SKM-1 (cell line): ENCODE results near the gene WNT9B.
"Not testable (repeated sequence)": the region's sequence is repeated elsewhere in the genome, so short reads cannot be mapped to it uniquely, and the experiment has no call there.

Experiments used
- DNase-seq: peaks from one replicate; lab custom pipeline; 2025; ENCODE audit not compliant: unreplicated experiment; lab: John Stamatoyannopoulos, UW

Gene WNT9B

GRCh38 chr17:46821482-46822387 lies 29.6 kb upstream of the WNT9B start:
- no peak for DNase-seq

- no peak for DNase-seq
Observed at GRCh38 chr17:46822388-46822921, 28.9 kb upstream of the WNT9B start.

GRCh38 chr17:46823657-46824056 lies 27.7 kb upstream of the WNT9B start:
- DNase-seq = no peak

- no peak for DNase-seq
Observed at GRCh38 chr17:46826116-46826515, 25.3 kb upstream of the WNT9B start.

DNA sequence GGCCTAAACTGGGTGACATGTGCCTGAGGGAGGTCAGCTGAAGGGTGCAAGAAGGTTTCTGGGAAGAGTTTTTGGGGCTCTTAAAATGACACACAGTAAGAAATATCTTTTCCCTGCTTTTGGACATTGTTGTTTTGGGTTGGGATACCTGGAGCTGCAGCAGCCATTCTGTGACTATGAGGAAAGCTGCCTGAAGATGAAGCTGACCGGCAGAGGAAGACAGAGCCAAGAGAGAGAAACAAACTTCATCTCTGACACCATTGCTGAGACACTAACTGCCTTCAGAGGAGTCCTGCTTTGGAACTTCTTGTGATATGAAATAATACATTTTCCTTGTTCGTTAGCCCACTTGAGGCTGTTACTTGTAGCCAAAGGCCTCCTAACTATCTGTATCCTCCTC lies 24.1 kb upstream of the WNT9B start:
- DNase-seq = no peak

DNA sequence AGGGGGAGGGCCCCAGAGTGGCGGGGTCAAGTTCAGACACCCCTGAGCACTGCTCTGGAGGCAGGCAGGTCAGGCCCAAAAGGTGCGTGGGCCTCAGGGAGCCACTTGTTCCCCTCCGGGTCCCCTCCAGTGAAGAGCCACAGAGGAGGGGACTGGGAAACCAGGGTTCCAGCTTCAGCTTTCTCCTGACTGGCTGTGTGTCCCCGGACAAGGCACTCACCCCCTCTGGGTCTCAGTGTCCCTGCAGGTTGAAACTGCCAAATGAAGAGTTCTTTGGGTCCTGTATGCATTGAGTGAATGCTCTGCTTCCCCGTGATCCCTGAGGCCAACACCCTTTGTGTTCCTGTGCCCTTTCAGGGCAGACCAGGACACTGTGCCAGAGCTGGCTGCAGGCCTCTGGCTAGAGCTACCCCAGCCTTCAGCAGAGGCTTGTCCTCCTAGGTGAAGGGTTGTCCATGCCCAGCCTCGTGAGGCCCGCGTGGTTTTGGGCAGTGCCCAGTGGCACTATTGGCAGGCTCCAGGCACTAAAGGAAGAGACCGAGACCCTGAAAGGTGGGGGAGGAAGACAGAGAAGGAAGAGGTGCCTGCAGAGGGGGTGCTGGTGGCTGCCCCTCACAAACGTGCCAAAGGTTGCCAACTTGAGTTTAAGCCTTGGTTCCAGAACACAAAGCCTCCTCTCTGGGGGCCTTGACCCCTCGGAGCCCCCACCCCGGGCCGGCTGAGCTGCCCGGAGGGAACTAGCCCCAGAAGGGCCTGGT lies 19.6 kb upstream of the WNT9B start:
- DNase-seq = no peak

DNA sequence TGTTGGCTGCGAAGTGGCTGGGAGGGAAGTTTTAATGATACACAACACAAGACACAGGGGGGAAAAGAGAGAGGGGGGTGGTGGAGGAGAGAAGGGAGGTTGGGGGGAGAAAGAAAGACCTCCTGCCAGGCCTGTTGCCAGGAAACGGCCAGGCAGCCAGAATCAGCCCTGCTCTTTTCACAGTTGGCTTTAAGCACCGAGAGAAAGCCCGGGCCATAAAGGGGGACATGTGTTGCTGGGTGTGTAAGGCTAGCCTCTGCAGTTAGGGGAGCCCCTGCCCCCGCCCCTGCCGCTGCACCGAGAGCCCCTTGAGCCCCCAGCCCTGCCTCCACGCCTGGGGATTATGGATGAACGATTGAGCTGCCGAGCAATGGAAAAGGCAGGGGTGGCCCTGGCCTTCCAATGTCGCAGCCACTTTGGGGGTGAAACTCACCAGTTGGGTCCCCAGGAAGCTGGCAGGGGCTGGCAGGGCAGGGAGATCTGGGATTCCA lies 19.0 kb upstream of the WNT9B start:
- DNase-seq = no peak

GRCh38 chr17:46832945-46833839 lies 18.2 kb upstream of the WNT9B start:
- DNase-seq = no peak

DNA sequence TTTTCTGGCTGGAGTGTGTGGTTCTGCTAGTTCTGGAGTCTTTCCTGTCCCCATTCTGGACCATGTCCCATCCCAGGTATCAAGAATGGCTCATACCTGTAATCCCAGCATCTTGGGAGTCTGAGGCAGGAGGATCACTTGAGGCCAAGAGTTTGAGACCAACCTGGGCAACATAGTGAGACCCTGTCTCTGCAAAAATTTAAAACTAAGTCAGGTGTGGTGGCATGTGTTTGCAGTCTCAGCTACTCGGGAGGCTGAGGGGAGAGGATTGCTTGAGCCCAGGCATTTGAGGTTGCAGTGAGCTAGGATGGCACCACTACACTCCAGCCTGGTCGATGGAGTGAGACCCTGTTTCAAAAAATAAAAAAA lies 17.6 kb upstream of the WNT9B start:
- no peak for DNase-seq

DNA sequence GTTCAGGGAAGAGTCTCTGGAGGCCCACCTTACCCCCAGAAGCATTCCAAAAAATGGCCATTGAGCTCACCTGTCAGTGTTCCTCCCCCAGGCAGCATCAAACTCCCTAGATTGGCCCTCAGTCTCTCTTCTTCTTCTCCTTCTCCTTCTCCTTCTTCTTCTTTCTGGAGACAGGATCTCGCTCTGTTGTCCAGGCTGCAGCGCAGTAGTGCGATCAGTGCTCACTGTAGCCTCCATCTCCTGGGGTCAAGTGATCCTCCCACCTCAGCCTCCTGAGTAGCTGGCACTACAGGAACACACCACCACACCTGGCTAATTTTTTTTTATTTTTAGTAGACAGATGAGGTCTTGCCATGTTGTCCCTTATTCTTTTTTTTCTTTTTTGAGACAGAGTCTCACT lies 16.5 kb upstream of the WNT9B start:
- DNase-seq = no peak

DNA sequence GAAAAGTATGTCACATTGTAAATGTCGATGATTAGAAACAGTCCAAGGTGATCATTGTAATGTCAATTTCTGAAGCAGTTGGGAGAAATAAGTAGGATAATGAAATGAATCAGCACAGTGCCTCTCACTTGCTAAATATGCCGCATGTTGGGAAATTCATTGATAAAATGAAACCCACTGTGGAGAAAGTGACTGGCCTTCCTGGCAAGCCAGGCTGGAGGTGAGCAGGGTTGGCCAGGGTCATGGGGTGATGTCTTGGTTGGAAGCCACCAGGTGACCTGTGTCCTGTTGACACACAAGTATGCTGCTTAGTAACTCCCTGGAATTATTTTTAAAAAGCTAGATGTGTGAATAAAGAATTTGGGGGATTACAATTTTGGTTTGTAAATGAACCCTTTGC lies 14.9 kb upstream of the WNT9B start:
- DNase-seq = no peak

GRCh38 chr17:46837521-46837920 lies 13.9 kb upstream of the WNT9B start:
- no peak for DNase-seq

- no peak for DNase-seq
Observed at GRCh38 chr17:46839211-46839610, 12.2 kb upstream of the WNT9B start.

DNA sequence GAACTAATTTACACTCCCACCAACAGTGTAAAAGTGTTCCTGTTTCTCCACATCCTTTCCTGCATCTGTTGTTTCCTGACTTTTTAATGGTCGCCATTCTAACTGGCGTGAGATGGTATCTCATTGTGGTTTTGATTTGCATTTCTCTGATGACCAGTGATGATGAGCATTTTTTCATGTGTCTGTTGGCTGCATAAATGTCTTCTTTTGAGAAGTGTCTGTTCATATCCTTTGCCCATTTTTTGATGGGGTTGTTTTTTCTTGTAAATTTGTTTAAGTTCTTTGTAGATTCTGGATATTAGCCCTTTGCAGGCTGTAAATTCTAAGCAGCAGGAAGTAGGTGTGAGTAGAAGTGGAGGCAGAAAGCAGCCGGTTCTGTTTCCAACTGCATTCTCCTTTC lies 10.8 kb upstream of the WNT9B start:
- not testable (repeated sequence) for DNase-seq

DNA sequence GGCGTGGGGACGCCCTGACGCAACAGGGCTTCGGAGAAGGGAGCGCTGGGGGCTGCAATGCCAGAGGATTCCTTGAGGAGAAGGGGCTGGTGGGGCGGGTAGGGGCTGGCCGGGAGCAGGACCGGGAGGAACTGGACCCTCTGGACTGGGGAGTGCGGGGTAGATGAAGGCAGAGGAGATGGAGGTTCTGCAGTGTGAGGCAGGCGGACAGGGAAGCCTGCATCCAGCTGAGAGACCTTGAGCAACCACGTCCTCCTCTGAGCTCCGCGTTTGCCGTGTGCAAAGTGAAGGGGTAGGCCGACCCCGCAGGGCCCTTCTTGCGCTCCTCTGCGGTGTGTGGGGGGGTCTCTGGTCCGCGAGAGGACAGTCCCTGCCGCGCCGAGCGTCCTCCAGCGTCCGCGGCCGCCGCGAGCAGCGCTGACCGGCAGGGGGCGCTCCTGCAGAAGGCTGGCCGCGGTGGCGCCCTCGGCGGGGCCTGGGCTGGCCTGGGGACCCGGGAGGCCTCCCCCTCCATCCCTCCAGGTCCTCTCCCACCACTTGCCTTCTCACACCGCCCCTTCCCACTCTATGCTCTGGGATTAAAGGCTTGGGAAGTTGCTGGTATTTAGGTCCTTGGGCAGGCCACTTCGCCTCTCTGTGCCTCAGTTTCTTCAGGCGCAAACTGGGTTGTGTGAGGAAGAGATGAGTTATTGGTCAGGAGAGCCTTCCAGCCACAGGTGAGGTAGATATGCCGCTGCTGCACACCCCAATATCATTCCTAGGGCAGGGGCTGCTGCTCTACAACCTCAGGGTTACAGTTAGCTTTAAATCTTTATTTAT lies 9.6 kb upstream of the WNT9B start:
- DNase-seq = no peak

- DNase-seq = no peak
Observed at GRCh38 chr17:46842835-46843234, 8.5 kb upstream of the WNT9B start.

DNA sequence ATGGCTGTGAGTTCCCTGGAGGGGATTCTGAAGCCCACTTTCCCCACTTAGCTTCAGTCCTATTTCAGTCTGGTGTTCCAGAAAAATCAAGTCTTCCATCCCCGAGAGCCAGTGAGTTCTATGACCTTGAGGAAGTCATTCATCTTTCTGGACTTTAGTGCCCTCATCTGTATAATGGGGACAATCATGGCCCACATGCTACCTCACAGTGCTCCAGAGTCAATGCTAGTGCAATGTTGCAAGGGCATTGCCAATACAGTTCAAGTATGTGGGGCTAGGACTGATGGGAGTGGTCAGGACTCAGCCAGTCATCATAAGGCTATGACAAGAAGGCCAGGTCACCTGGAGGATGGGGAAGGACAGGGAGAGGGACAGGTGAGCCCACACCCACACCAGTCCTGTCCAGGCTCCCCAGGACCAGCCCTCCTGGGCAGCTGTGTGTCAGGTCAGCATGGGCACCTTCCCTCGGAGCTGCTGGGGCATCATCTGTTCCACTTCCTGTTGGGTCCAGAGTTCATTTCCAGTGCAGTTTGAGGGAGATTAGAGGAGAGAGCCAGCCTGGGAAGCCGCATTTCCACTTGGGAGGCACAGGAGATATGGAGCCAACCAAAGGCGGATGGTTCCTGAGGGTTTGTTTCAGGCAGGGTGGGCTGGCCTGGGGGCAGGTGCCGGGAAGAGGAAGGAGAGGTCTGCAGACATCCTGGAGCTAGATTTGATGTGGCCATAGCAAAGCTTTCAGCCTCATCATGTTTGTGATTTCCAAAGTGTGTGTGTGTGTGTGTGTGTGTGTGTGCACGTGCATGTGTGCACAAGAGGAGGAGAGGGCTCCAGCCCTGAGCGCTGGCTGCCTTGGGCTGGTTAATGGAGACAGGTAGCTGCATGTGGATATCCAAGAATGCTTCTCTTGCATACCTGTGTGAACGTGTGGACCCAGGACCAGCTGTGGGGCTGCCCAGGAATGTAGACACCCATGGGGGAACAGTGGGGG lies 3.9 kb upstream of the WNT9B start:
- no peak for DNase-seq

GRCh38 chr17:46848534-46848933 lies 2.8 kb upstream of the WNT9B start:
- DNase-seq = no peak

DNA sequence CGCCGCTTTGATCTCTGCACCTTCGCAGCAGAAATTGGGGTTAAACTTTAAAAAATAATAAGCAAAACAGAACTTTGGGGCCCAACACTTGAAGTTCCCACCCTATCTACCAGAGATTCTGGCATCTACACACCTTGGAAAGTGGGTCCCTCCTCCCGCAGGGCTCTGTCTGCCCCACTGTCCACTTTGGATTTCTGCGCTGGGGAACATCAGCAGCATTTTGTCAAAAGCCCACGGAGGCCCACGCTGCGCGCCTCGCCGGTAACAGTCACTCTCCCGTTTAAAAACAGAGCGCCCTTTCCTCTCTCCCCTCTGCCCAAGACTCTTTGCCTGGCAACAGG lies 725 bp upstream of the WNT9B start:
- no peak for DNase-seq
